Activated CD4-positive, CD25-positive, alpha-beta regulatory T cell treated with anti-CD3 and anti-CD28 coated beads, Interleukin-2, amount 50 U/mL, for 16 hours (primary cell): ENCODE measurements around the gene TCEAL2.
"Not testable (repeated sequence)": the region's sequence is repeated elsewhere in the genome, so short reads cannot be mapped to it uniquely, and the experiment has no call there.

Source experiments
- DNase-seq: peaks from one replicate; pipeline ENCODE4 v3.0.0-alpha.2; 2020; ENCODE audit warnings: low read depth, low spot score

The TCEAL2 gene

GRCh38 chrX:102125436-102125835 is at the start of gene TCEAL2:
Gene TCEAL2 (plus strand): TSS chrX:102125679. CDS start chrX:102126831, 1,152 bp downstream.
- not testable (repeated sequence) for DNase-seq

GRCh38 chrX:102077426-102077825 is 48.1 kb upstream of the TCEAL2 start:
- no peak for DNase-seq

- DNase-seq, result no peak
Measured at GRCh38 chrX:102085706-102086105, 39.8 kb upstream of the TCEAL2 start.

DNA sequence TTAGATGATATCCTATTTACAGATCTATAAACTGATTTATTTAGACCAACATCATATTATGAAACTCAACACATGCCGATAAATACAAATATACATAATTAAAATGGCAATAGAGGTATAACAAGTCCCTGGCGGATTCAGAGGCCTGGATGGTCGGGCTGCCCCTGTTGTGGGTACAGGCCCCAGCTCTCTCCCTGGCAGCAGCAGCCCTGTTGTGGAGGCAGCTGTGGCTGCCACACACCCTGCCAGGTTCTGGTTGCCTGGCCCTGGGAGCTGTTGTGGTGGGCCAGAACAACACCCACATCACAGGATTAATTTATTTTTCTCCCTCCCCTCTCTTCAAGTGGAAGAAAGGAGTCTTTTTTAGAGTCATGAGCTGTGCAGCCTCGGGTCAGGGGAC is 12.1 kb upstream of the TCEAL2 start:
- no peak for DNase-seq

GRCh38 chrX:102115748-102116147 is 9.7 kb upstream of the TCEAL2 start:
- no peak for DNase-seq

GRCh38 chrX:102125014-102125413 is 465 bp upstream of the TCEAL2 start:
- not testable (repeated sequence) for DNase-seq

- not testable (repeated sequence) for DNase-seq
Measured at GRCh38 chrX:102126080-102126818, 770 bp downstream of the TCEAL2 start.

DNA sequence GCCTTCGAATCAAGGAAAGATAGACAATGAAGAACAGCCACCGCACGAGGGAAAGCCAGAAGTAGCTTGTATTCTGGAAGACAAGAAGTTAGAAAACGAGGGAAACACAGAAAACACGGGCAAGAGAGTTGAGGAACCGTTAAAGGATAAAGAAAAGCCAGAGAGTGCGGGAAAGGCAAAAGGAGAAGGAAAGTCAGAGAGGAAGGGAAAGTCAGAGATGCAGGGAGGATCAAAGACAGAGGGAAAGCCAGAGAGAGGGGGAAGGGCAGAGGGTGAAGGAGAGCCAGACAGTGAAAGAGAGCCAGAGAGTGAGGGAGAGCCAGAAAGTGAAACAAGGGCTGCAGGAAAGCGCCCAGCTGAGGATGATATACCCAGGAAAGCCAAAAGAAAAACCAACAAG is 1.4 kb downstream of the TCEAL2 start:
- no peak for DNase-seq

DNA sequence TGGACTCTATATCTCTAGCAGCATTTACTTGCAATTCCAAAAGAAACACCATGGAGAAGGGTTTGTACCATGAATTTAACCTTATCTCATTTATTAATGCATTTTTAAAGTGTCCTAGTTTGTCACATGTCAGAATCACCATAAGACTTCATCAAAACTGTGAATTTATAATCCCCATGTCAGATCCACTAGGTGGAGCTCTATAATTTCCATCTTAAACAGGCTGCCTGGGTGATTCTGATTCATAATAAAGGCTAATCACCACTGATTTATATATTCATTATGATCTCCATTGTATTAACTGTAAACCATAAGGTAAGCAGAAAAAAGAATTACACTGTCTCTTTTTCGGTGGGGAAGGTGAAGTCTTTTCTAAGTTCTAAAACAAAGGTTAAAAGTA is 4.0 kb downstream of the TCEAL2 start:
- no peak for DNase-seq

DNA sequence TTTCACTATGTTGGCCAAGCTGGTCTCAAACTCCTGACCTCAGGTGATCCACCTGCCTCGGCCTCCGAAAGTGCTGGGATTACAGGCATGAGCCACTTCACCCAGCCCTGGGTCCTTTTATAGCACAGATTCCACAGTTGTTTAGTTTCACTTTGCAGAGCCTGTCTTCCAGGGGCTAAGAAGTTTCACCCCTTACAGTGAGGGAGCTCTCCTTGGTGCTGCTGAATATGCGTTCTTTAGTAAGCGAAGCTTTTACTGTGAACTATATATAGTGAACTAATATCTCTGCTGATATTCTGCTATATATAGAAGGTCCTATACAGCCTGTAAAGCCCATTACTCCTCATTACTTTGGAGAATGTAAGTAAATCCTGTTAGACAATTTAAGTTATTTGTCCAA is 12.6 kb downstream of the TCEAL2 start:
- no peak for DNase-seq

- not testable (repeated sequence) for DNase-seq
Measured at GRCh38 chrX:102140876-102141275, 15.4 kb downstream of the TCEAL2 start.

GRCh38 chrX:102141631-102142030 is 16.2 kb downstream of the TCEAL2 start:
- not testable (repeated sequence) for DNase-seq

DNA sequence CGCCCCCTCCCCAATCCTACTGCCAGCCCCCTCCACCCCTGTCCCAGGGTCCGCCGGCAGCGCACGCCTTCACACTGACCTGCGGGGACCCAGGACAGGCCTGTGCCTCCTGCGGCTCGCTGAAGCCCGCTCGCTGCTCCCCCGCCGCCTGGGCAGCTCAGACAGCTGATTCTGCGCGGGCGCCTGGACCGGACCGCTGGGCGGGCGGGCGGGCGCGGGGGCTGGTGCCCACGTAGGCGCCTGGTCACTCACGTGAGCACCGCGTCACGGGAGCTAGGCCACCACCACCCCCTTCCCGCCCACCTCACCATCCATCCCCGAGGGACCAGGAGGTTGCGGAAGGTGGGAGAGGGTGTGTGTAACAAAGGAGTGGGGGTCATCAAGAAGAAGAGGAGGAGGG is 16.8 kb downstream of the TCEAL2 start, which contains the start of gene TCEAL6:
Gene TCEAL6 (minus strand): TSS at position 208 of the 400 bp plus-strand sequence.
- not testable (repeated sequence) for DNase-seq

DNA sequence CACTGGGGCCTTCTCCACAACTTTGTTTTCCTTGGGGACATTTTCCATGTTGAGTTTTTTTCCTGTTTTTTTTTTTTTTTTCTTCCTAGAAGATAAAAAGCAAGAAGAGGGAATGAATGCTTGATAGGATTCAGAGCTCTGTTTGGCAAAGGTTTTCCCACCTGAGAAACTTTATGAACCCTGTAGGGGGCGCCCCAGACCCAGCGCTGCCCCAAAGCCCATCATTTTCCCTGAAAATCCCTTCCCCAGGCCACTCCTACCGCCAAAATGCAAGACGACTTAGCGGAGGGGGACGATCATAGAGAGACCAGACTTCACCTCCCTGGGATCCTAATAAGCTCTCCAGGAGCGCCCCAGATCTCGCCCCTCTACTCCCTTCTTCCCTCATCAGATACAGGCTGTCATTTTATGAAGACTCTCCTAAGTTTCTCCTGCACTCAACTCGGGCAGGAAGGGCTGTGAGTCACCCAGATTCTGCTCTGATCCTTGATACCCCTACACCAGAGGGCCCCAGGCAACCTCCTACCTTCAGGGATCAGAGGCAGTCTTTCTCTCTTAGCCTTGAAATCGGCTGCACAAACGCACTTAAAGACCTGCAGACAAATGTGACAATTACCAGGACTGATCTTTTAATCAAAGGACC is 28.9 kb downstream of the TCEAL2 start:
- DNase-seq, result no peak

DNA sequence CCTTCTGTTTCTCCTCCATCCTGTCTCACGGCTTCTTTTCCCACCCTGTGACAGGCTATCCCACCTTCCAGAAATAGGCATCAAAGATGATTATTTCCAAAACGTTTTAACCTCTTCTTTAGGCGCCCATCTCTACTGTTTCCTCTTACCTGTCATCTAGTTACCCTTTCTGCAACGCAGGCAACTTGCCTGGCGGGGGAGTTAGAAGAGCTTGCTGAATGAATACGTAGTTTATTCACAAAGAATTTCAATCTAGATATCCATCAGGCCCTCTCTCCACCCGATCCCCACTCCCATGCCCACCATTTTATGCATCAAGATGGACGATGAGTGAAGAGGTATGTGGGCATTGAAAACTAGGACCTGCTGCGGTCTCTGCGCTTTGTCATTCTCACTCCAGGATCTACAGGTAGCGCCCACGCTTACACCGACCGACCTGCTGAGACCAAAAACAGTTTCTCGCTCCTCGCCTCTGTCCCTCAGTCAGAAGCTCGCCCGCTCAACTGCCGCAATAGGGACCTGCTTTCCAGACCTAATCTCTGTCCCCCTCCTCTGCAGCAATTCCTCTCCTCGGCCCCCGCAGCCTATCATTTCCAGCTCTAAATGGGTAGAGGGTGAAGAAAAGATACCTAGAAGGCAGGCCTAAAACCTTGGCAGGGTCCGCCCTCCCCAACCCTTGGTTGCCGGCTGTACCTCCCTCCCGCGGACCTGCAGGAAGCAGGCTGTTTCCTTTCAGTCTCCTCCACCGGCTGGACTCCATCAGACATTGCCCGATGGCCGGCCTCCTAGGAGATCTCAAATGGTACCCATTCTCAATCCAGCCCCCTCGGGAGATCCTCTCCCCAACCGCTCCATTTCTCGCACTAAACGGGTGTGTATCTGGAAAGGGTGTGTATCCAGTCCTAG is 29.7 kb downstream of the TCEAL2 start:
- no peak for DNase-seq

DNA sequence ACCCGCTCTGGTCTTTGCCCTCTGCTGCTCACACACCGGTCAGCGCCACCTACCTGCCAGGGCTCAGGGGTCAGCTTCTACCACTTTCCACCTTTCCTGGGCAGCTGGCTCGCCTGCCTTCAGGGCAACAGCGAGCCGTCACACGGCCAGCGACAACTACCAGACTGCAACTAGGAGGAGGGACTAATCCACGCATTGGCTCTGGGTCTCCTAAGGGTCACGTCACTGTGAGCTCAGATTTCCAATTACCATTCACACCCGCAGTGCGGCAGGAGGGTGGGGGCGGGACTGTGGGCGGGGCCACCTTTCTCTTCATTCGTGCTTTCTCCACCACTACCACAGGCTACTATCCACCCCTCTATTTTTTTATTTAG is 30.3 kb downstream of the TCEAL2 start, which contains the start of gene BEX5:
Gene BEX5 (minus strand): TSS at position 172 of the 374 bp plus-strand sequence. CDS start 1,712 bp downstream, outside the sequence.
- DNase-seq, result peak; percentile 10
